GM23338 (cell line): Measurements from ENCODE around the gene PAX5. TPM values are rescaled to one million over a fixed set of nuclear protein-coding genes. Genes with fewer than 3 reads are reported as not detected.
A peak's percentile ranks its signal among the peaks of the same experiment; 100 is the strongest.

Source experiments
- ATAC-seq: fragments of 200-7000 bp; cut with Tn5 transposase; 3 replicates; pipeline ENCODE4 v1.9.1; 2020
- DNase-seq: peaks from one replicate; pipeline ENCODE4 v3.0.0-alpha.2; 2015; ENCODE audit warnings: low spot score
- H2AFZ ChIP-seq: fragments of 200-600 bp; sonication (generic); 2 replicates; pipeline ENCODE4 v1.8.0; 2016; ENCODE audit warnings: antibody characterized with exemption, mild to moderate bottlenecking, moderate library complexity
- H3F3A ChIP-seq: fragments of 200-600 bp; sonication (generic); replicated peaks from 2 replicates; pipeline ENCODE4 v1.8.0; 2017; ENCODE audit warnings: antibody characterized with exemption, mixed run types, low read depth
- H3K27ac ChIP-seq: fragments of 200-600 bp; sonication (generic); 2 replicates; pipeline ENCODE4 v1.6.1; 2016; ENCODE audit warnings: low read depth
- H3K27me3 ChIP-seq: fragments of 200-600 bp; sonication (generic); 2 replicates; pipeline ENCODE4 v1.8.0; 2016; ENCODE audit warnings: mild to moderate bottlenecking, mixed run types, moderate library complexity; ENCODE audit not compliant: insufficient read depth
- H3K36me3 ChIP-seq: fragments of 200-600 bp; sonication (generic); 2 replicates; pipeline ENCODE4 v1.8.0; 2016; ENCODE audit warnings: mild to moderate bottlenecking; ENCODE audit not compliant: insufficient read depth
- H3K4me1 ChIP-seq: fragments of 200-600 bp; sonication (generic); 2 replicates; pipeline ENCODE4 v1.8.0; 2016; ENCODE audit warnings: mild to moderate bottlenecking, moderate library complexity; ENCODE audit not compliant: insufficient read depth
- H3K4me2 ChIP-seq: fragments of 200-600 bp; sonication (generic); 2 replicates; pipeline ENCODE4 v1.7.1; 2017; ENCODE audit warnings: mixed run types
- H3K4me3 ChIP-seq: fragments of 200-600 bp; sonication (generic); 2 replicates; pipeline ENCODE4 v1.6.1; 2016; ENCODE audit warnings: mixed run types
- H3K79me2 ChIP-seq: fragments of 200-600 bp; sonication (generic); replicated peaks from 2 replicates; pipeline ENCODE4 v1.8.0; 2017; ENCODE audit warnings: mild to moderate bottlenecking; ENCODE audit not compliant: insufficient read depth
- H3K9me2 ChIP-seq: fragments of 200-600 bp; sonication (generic); 2 replicates; pipeline ENCODE4 v1.8.0; 2017; ENCODE audit not compliant: insufficient read depth
- H4K20me1 ChIP-seq: fragments of 200-600 bp; sonication (generic); replicated peaks from 2 replicates; pipeline ENCODE4 v1.8.0; 2017; ENCODE audit warnings: mild to moderate bottlenecking; ENCODE audit not compliant: insufficient read depth
- H3K27ac Mint-ChIP-seq: 2 replicates; pipeline ENCODE4 v1.8.0; 2020; ENCODE audit warnings: inconsistent platforms, mild to moderate bottlenecking, moderate library complexity, mixed read lengths
- H3K27me3 Mint-ChIP-seq: 3 replicates; pipeline ENCODE4 v1.8.0; 2022; ENCODE audit warnings: low read depth, mild to moderate bottlenecking, moderate library complexity, mixed read lengths, inconsistent platforms; ENCODE audit not compliant: insufficient read depth, poor library complexity
- H3K36me3 Mint-ChIP-seq: 3 replicates; pipeline ENCODE4 v1.8.0; 2021; ENCODE audit warnings: low read depth, mild to moderate bottlenecking, inconsistent platforms, moderate library complexity, mixed read lengths
- H3K4me1 Mint-ChIP-seq: 3 replicates; pipeline ENCODE4 v1.8.0; 2020; ENCODE audit warnings: mild to moderate bottlenecking, inconsistent platforms, mixed read lengths
- H3K4me3 Mint-ChIP-seq: 3 replicates; pipeline ENCODE4 v1.8.0; 2021; ENCODE audit warnings: moderate library complexity, mild to moderate bottlenecking, inconsistent platforms, mixed read lengths
- H3K9me3 Mint-ChIP-seq: 3 replicates; pipeline ENCODE4 v1.8.0; 2020; ENCODE audit warnings: moderate library complexity, mild to moderate bottlenecking, inconsistent platforms, mixed read lengths
- EZH2 ChIP-seq: fragments of 200-600 bp; sonication (generic); IDR thresholded peaks from one replicate; pipeline ENCODE4 v1.8.0; 2017; ENCODE audit warnings: antibody characterized with exemption, mild to moderate bottlenecking, low read depth; ENCODE audit not compliant: unreplicated experiment
- EZH2phosphoT487 ChIP-seq: fragments of 200-600 bp; sonication (generic); IDR thresholded peaks from one replicate; pipeline ENCODE4 v1.8.1; 2018; ENCODE audit warnings: antibody characterized with exemption; ENCODE audit not compliant: unreplicated experiment
- ZNF331 ChIP-seq: fragments of 250-450 bp; sonication (Bioruptor Pico); IDR thresholded peaks from 2 replicates; pipeline ENCODE4 v1.5.0; 2020; ENCODE audit warnings: low read depth, mild to moderate bottlenecking, moderate library complexity
- polyA plus RNA-seq: library from polyadenylated mRNA; unstranded; fragments of >200 nt; fragmentation: Nextera tagmentation; extraction: Ambion mirVana; gene quantifications from 2 replicates; pipeline ENCODE4 v1.2.1, GENCODE V29; 2016
- total RNA-seq: library from RNA; depleted of rRNA; stranded (reverse); fragments of >200 nt; shearing (Covaris generic); gene quantifications from 2 replicates; pipeline ENCODE4 v1.2.3, GENCODE V29; 2014
- TF ChIP-seq, protein P1 (sequence below): fragments of 250-450 bp; sonication (Bioruptor Pico); IDR thresholded peaks from 2 replicates; pipeline ENCODE4 v1.5.0; 2020; ENCODE audit warnings: mild to moderate bottlenecking, moderate library complexity

PAX5 gene
- total and polyA plus RNA-seq, 2 experiments from 2014 or later = 0.17 to 0.60 TPM

DNA sequence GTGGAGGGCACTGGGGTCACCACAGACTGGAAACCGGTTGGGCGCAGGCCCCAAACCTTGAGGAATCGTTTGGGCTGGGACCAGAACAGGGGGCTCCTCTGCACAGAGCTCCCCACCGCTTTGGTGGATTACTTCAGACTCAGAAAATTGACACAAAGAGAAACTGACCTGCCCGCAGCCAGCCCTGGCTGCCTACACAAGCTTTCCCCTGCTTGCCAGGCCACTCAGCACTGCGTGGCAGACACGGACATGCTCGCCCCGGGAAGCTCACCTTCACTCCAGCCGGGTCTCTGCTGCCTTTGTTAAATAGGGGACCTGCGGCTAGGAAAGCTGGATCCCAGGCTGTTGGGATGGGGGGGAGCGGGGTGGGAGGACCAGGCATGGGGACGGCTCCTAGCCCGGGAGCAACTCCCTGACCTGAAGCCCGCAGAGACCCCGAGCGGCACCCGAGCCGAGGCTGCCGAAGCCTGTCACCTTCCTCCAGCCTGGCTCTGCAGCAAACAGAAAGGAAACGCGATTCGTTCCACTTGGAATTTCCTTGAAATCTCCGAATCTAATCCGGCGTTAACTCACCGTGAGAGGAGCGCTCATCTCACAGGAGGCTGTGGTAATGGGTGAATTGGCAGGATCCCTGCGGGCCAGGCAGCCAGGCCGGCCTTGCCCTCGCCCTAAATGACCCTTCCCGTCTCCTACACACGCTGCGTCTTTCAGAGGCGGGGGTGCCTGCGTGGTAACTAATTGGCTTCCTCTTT is 8.8 kb downstream of the PAX5 start:
- Mint-ChIP-seq H3K4me3 (peak overlapping the region; percentile 76), H3K27me3 (peaks cover 78% of the 10 kb centered on the region), H3K27ac (no peak overlapping the region), H3K36me3 (peaks cover 2% of the 10 kb centered on the region; the same call in 1 of the 3 replicates), H3K4me1 (peaks cover 33% of the 10 kb centered on the region), H3K9me3 (peaks cover 3% of the 10 kb centered on the region; the same call in 1 of the 3 replicates)
- TF ChIP-seq EZH2phosphoT487 (peak; percentile 79), EZH2 (peak; percentile 98), ZNF331 (CRISPR knock-in tag) (no peak)
- H3K4me2 ChIP-seq = peak overlapping the region; percentile 93
- peak overlapping the region; percentile 86; the same call in 1 of the 2 replicates for H2AFZ ChIP-seq
- H3K27ac ChIP-seq = no peak overlapping the region
- H3K79me2 ChIP-seq = no peaks in the 10 kb centered on the region
- H4K20me1 ChIP-seq = no peaks in the 10 kb centered on the region; the same call in none of the 2 replicates
- no peaks in the 10 kb centered on the region for H3K36me3 ChIP-seq
- peak overlapping the region; percentile 68 for H3K4me3 ChIP-seq
- peak; percentile 0; the same call in 1 of the 3 replicates for ATAC-seq
- H3K9me2 ChIP-seq = no peaks in the 10 kb centered on the region
- peak; percentile 49 for DNase-seq
- peaks cover 16% of the 10 kb centered on the region; the same call in 1 of the 2 replicates for H3F3A ChIP-seq
- peaks cover 98% of the 10 kb centered on the region for H3K27me3 ChIP-seq
- peaks cover 38% of the 10 kb centered on the region for H3K4me1 ChIP-seq

DNA sequence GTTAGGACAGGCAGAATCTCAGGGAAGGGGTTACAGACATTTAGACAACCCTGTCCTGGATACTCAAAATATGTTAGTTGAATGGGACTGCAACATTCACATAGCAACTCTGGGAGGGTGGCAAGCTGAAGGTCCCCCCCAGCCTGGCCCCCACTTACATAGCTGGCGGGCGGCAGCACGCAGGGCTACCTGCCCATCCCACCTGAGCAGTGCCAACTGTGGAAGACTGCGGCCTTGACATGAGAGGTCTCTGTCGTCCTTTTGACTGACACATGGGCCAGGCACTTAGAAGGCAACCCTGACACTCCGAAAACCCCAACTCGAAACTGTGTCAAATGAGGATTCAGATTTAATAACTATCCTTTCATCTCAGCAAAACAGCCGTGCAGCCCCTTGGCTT is 16.5 kb downstream of the PAX5 start:
- Histone ChIP-seq H3K4me3 (no peak overlapping the region), H3K27me3 (peaks cover 36% of the 10 kb centered on the region), H3K4me1 (no peaks in the 10 kb centered on the region), H3K36me3 (no peaks in the 10 kb centered on the region), H3F3A (no peaks in the 10 kb centered on the region), H3K4me2 (no peak overlapping the region), H3K9me2 (no peaks in the 10 kb centered on the region), H3K79me2 (no peaks in the 10 kb centered on the region), H2AFZ (no peak overlapping the region; the same call in 1 of the 2 replicates), H3K27ac (no peak overlapping the region), H4K20me1 (no peaks in the 10 kb centered on the region; the same call in 1 of the 2 replicates)
- TF ChIP-seq ZNF331 (CRISPR knock-in tag) (no peak), EZH2 (no peak)
- TF ChIP-seq, protein P1, sequence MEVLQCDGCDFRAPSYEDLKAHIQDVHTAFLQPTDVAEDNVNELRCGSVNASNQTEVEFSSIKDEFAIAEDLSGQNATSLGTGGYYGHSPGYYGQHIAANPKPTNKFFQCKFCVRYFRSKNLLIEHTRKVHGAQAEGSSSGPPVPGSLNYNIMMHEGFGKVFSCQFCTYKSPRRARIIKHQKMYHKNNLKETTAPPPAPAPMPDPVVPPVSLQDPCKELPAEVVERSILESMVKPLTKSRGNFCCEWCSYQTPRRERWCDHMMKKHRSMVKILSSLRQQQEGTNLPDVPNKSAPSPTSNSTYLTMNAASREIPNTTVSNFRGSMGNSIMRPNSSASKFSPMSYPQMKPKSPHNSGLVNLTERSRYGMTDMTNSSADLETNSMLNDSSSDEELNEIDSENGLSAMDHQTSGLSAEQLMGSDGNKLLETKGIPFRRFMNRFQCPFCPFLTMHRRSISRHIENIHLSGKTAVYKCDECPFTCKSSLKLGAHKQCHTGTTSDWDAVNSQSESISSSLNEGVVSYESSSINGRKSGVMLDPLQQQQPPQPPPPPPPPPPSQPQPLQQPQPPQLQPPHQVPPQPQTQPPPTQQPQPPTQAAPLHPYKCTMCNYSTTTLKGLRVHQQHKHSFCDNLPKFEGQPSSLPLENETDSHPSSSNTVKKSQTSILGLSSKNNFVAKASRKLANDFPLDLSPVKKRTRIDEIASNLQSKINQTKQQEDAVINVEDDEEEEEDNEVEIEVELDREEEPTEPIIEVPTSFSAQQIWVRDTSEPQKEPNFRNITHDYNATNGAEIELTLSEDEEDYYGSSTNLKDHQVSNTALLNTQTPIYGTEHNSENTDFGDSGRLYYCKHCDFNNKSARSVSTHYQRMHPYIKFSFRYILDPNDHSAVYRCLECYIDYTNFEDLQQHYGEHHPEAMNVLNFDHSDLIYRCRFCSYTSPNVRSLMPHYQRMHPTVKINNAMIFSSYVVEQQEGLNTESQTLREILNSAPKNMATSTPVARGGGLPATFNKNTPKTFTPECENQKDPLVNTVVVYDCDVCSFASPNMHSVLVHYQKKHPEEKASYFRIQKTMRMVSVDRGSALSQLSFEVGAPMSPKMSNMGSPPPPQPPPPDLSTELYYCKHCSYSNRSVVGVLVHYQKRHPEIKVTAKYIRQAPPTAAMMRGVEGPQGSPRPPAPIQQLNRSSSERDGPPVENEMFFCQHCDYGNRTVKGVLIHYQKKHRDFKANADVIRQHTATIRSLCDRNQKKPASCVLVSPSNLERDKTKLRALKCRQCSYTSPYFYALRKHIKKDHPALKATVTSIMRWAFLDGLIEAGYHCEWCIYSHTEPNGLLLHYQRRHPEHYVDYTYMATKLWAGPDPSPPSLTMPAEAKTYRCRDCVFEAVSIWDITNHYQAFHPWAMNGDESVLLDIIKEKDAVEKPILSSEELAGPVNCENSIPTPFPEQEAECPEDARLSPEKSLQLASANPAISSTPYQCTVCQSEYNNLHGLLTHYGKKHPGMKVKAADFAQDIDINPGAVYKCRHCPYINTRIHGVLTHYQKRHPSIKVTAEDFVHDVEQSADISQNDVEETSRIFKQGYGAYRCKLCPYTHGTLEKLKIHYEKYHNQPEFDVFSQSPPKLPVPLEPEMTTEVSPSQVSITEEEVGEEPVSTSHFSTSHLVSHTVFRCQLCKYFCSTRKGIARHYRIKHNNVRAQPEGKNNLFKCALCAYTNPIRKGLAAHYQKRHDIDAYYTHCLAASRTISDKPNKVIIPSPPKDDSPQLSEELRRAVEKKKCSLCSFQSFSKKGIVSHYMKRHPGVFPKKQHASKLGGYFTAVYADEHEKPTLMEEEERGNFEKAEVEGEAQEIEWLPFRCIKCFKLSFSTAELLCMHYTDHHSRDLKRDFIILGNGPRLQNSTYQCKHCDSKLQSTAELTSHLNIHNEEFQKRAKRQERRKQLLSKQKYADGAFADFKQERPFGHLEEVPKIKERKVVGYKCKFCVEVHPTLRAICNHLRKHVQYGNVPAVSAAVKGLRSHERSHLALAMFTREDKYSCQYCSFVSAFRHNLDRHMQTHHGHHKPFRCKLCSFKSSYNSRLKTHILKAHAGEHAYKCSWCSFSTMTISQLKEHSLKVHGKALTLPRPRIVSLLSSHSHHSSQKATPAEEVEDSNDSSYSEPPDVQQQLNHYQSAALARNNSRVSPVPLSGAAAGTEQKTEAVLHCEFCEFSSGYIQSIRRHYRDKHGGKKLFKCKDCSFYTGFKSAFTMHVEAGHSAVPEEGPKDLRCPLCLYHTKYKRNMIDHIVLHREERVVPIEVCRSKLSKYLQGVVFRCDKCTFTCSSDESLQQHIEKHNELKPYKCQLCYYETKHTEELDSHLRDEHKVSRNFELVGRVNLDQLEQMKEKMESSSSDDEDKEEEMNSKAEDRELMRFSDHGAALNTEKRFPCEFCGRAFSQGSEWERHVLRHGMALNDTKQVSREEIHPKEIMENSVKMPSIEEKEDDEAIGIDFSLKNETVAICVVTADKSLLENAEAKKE (CRISPR knock-in tag) = no peak
- ATAC-seq = no peak
- DNase-seq = no peak
- H3K36me3 Mint-ChIP-seq = no peaks in the 10 kb centered on the region
- H3K4me3 Mint-ChIP-seq = no peak overlapping the region
- no peaks in the 10 kb centered on the region; the same call in 2 of the 3 replicates for H3K4me1 Mint-ChIP-seq
- H3K9me3 Mint-ChIP-seq = no peaks in the 10 kb centered on the region
- H3K27ac Mint-ChIP-seq = no peak overlapping the region
- H3K27me3 Mint-ChIP-seq = peaks cover 7% of the 10 kb centered on the region
